ENCODE results near the gene RAB12.
"Not testable (repeated sequence)": the region's sequence is repeated elsewhere in the genome, so short reads cannot be mapped to it uniquely, and the experiment has no call there.

The RAB12 gene

GRCh38 chr18:8608795-8609658 is at the start of gene RAB12:
Gene RAB12, plus strand, starts transcription at chr18:8609437. Its CDS starts 3 bp downstream, at chr18:8609440.
- DNase-seq (ENCODE audit: extremely low spot score) = peak; percentile 86
- TF ChIP-seq CTCF (IDR thresholded peaks at IDR 0.05; ENCODE audit: control extremely low read depth, extremely low read depth, low read depth, missing control alignments) = peak; percentile 82
- ChIA-PET CTCF (interaction anchor here (0.7 to 2.7 kb wide), 12 partner anchors 9 to 493 kb away, joined by 3 to 31 read pairs (median 4); partner anchors contain the start of gene NDUFV2), POLR2A (no interaction called here)

- no peak for DNase-seq (ENCODE audit: extremely low spot score)
- TF ChIP-seq CTCF (IDR thresholded peaks at IDR 0.05; ENCODE audit: control extremely low read depth, extremely low read depth, low read depth, missing control alignments) = no peak
- CTCF ChIA-PET = no interaction called here
- POLR2A ChIA-PET = no interaction called here
Observed at GRCh38 chr18:8559612-8560186, 49.5 kb upstream of the RAB12 start.

GRCh38 chr18:8561123-8561910 is 47.9 kb upstream of the RAB12 start:
- POLR2A ChIA-PET = no interaction called here
- CTCF ChIA-PET = interaction anchor here (1.2 kb wide), 1 partner anchor 25 kb away, joined by 3 read pairs; no protein-coding TSS in a partner anchor

GRCh38 chr18:8562070-8562469 is 47.2 kb upstream of the RAB12 start:
- no peak for DNase-seq (ENCODE audit: extremely low spot score)
- ChIA-PET CTCF (interaction anchor here (1.2 kb wide), 1 partner anchor 24 kb away, joined by 3 read pairs; no protein-coding TSS in a partner anchor), POLR2A (no interaction called here)
- no peak for TF ChIP-seq CTCF (IDR thresholded peaks at IDR 0.05; ENCODE audit: control extremely low read depth, extremely low read depth, low read depth, missing control alignments)

More at GRCh38 chr18:8561123-8561910, 47.9 kb upstream of the RAB12 start:
- DNase-seq (ENCODE audit: extremely low spot score) = no peak
- no peak for TF ChIP-seq CTCF (IDR thresholded peaks at IDR 0.05; ENCODE audit: control extremely low read depth, extremely low read depth, low read depth, missing control alignments)

GRCh38 chr18:8562919-8563318 is 46.3 kb upstream of the RAB12 start:
- no peak for DNase-seq (ENCODE audit: extremely low spot score)
- ChIA-PET POLR2A (no interaction called here), CTCF (interaction anchor here (1.2 kb wide), 1 partner anchor 84 kb away, joined by 3 read pairs; no protein-coding TSS in a partner anchor)
- TF ChIP-seq CTCF (IDR thresholded peaks at IDR 0.05; ENCODE audit: control extremely low read depth, extremely low read depth, low read depth, missing control alignments) = no peak

GRCh38 chr18:8571399-8571798 is 37.8 kb upstream of the RAB12 start:
- CTCF ChIA-PET = interaction anchor here (1.2 to 2.7 kb wide), 2 partner anchors 13 to 17 kb away, joined by 3 to 5 read pairs; no protein-coding TSS in a partner anchor
- POLR2A ChIA-PET = interaction anchor here (0.5 kb wide), 1 partner anchor 45 kb away, joined by 3 read pairs; no protein-coding TSS in a partner anchor
- TF ChIP-seq CTCF (IDR thresholded peaks at IDR 0.05; ENCODE audit: control extremely low read depth, extremely low read depth, low read depth, missing control alignments) = no peak
- DNase-seq (ENCODE audit: extremely low spot score) = no peak

GRCh38 chr18:8573766-8574165 is 35.5 kb upstream of the RAB12 start:
- POLR2A ChIA-PET; CTCF ChIA-PET; DNase-seq (ENCODE audit: extremely low spot score): not testable (repeated sequence)

Data from GM10248 (cell line).